ENCODE measurements around the gene MACIR. TPM values are rescaled to one million over a fixed set of nuclear protein-coding genes. Genes with fewer than 3 reads are reported as not detected.
A peak's percentile ranks its signal among the peaks of the same experiment; 100 is the strongest.

Gene MACIR
- total and polyA plus RNA-seq, 2 of the 13 experiments (the other 11 are each of a cell fraction or from before 2014, with no cell fraction given): 2.4 to 4.4 TPM

- no peak for TF ChIP-seq TEF (CRISPR knock-in tag; IDR thresholded peaks at IDR 0.05)
- no peak for TF ChIP-seq SAP130 (CRISPR knock-in tag; IDR thresholded peaks at IDR 0.05; ENCODE audit: low read depth)
- H3K4me3 ChIP-seq (replicated peaks in 1 of 3; ENCODE audit: insufficient read depth in 1 of 3, low read depth in 2 of 3, low read length in 3 of 3): no peak overlapping the region
- FAIRE-seq (no peak), DNase-seq (ENCODE audit: low spot score) (no peak), ATAC-seq (no peak)
- H2AFZ ChIP-seq (ENCODE audit: low read length): no peak overlapping the region
- BruUV-seq (replicated peaks): no TSS peak
- no peaks in the 10 kb centered on the region for H3K79me2 ChIP-seq (ENCODE audit: insufficient read depth, low read length)
- POLR2A ChIA-PET: interaction anchor here (1.6 kb wide), 1 partner anchor 35 kb away, joined by 5 read pairs; the partner anchor contains the start of gene MACIR
- H3K4me2 ChIP-seq (ENCODE audit: low read depth, low read length): no peak overlapping the region
- CTCF ChIA-PET (ENCODE audit: low intra/inter-chr PET ratio, low total read pairs): no interaction called here
- no peaks in the 10 kb centered on the region for H4K20me1 ChIP-seq (ENCODE audit: insufficient read depth, low read length)
- no peaks in the 10 kb centered on the region for H3K36me3 ChIP-seq (replicated peaks in 1 of 2; ENCODE audit: control insufficient read depth in 1 of 2, insufficient read depth in 2 of 2, low read length in 2 of 2)
- no peak overlapping the region for H3K9ac ChIP-seq (ENCODE audit: insufficient read depth, low read depth, low read length)
- no peaks in the 10 kb centered on the region for H3K9me3 ChIP-seq (ENCODE audit: low read length)
- WGBS (ENCODE audit: low lambda C conversion rate): 85% methylated on average over 22 of the region's 28 CpGs
- in situ Hi-C loops (cut with HindIII; ENCODE audit: extremely low pct_ligation_motif_present, low pct_unique_long_range_greater_than_20kb) (no loop called here), intact Hi-C loops (cut with micrococcal nuclease; ENCODE audit: unreplicated experiment) (loop anchor here (5.0 kb wide), 1 partner anchor 441 kb away; no protein-coding TSS in a partner anchor)
- no peak overlapping the region for H3K27ac ChIP-seq (ENCODE audit: extremely low read length, insufficient read depth, low read length)
- peaks cover 7% of the 10 kb centered on the region for H3K4me1 ChIP-seq (ENCODE audit: insufficient read depth, low read length)
- no peaks in the 10 kb centered on the region for H3K27me3 ChIP-seq (ENCODE audit: control insufficient read depth in 1 of 2, insufficient read depth in 2 of 2, low read length in 2 of 2)
These were observed 35.3 kb upstream of the MACIR start for GRCh38 chr5:103223031-103223955.

GRCh38 chr5:103224118-103224893 is 34.3 kb upstream of the MACIR start:
- DNase-seq (ENCODE audit: low spot score) (peak; percentile 60), ATAC-seq (peak; percentile 96), FAIRE-seq (peak; percentile 85)
- Histone ChIP-seq H3K27ac (ENCODE audit: extremely low read length, insufficient read depth, low read length) (no peak overlapping the region), H3K36me3 (replicated peaks in 1 of 2; ENCODE audit: control insufficient read depth in 1 of 2, insufficient read depth in 2 of 2, low read length in 2 of 2) (no peaks in the 10 kb centered on the region), H2AFZ (ENCODE audit: low read length) (peak overlapping the region; percentile 56), H3K79me2 (ENCODE audit: insufficient read depth, low read length) (no peaks in the 10 kb centered on the region), H4K20me1 (ENCODE audit: insufficient read depth, low read length) (no peaks in the 10 kb centered on the region), H3K9ac (ENCODE audit: insufficient read depth, low read depth, low read length) (no peak overlapping the region), H3K27me3 (ENCODE audit: control insufficient read depth in 1 of 2, insufficient read depth in 2 of 2, low read length in 2 of 2) (no peaks in the 10 kb centered on the region), H3K9me3 (ENCODE audit: low read length) (no peaks in the 10 kb centered on the region), H3K4me2 (ENCODE audit: low read depth, low read length) (peak overlapping the region; percentile 78), H3K4me1 (ENCODE audit: insufficient read depth, low read length) (peaks cover 6% of the 10 kb centered on the region; the same call in 1 of the 2 replicates), H3K4me3 (replicated peaks in 1 of 3; ENCODE audit: insufficient read depth in 1 of 3, low read depth in 2 of 3, low read length in 3 of 3) (peak overlapping the region in 2 of 3 experiments; percentile 14 to 39; a peak in 2 of 6 replicates)
- CTCF ChIA-PET (ENCODE audit: low intra/inter-chr PET ratio, low total read pairs): interaction anchor here (1.2 to 1.4 kb wide), 2 partner anchors 251 to 641 kb away, joined by 4 to 5 read pairs; no protein-coding TSS in a partner anchor
- POLR2A ChIA-PET: interaction anchor here (1.6 kb wide), 1 partner anchor 34 kb away, joined by 5 read pairs; the partner anchor contains the start of gene MACIR
- intact Hi-C loops (cut with micrococcal nuclease; ENCODE audit: unreplicated experiment) (loop anchor here (2.0 to 5.0 kb wide), 2 partner anchors 442 to 688 kb away; no protein-coding TSS in a partner anchor), in situ Hi-C loops (cut with HindIII; ENCODE audit: extremely low pct_ligation_motif_present, low pct_unique_long_range_greater_than_20kb) (no loop called here)
- no TSS peak for BruUV-seq (replicated peaks)
- WGBS (ENCODE audit: low lambda C conversion rate): 44% methylated on average over 9 of the region's 11 CpGs
- TF ChIP-seq ZBTB4 (CRISPR knock-in tag; IDR thresholded peaks at IDR 0.05; ENCODE audit: borderline replicate concordance): 0 out of 2 replicates have a peak, but pooled peaks have one; percentile 44
- TF ChIP-seq ZSCAN30 (CRISPR knock-in tag; IDR thresholded peaks at IDR 0.05): no peak
- TF ChIP-seq CAMTA2 (CRISPR knock-in tag; IDR thresholded peaks at IDR 0.05; ENCODE audit: borderline replicate concordance): no peak
- TF ChIP-seq ZNF747 (CRISPR knock-in tag; IDR thresholded peaks at IDR 0.05; ENCODE audit: borderline replicate concordance): no peak
- no peak for TF ChIP-seq RARA (CRISPR knock-in tag; IDR thresholded peaks at IDR 0.05)
- TF ChIP-seq ZSCAN9 (CRISPR knock-in tag; IDR thresholded peaks at IDR 0.05; ENCODE audit: borderline replicate concordance): no peak

All from HepG2 (cell line).